Measurements from ENCODE around the gene HYDIN.
"Not testable (repeated sequence)": the region's sequence is repeated elsewhere in the genome, so short reads cannot be mapped to it uniquely, and the experiment has no call there.

Gene HYDIN

GRCh38 chr16:71203631-71204030, 26.9 kb downstream of the HYDIN start:
- Mint-ChIP-seq H3K36me3 (ENCODE audit: low read depth) (no peaks in the 10 kb centered on the region), H3K27me3 (peaks cover 1% of the 10 kb centered on the region), H3K4me1 (ENCODE audit: low read depth) (no peaks in the 10 kb centered on the region), H3K4me3 (no peak overlapping the region), H3K9me3 (peaks cover 36% of the 10 kb centered on the region), H3K27ac (no peak overlapping the region)
- intact Hi-C loops (cut with micrococcal nuclease), result no loop called here

- intact Hi-C loops (cut with micrococcal nuclease), result no loop called here
- no peaks in the 10 kb centered on the region for H3K27me3 Mint-ChIP-seq
- no peaks in the 10 kb centered on the region for H3K4me1 Mint-ChIP-seq (ENCODE audit: low read depth)
- no peak overlapping the region for H3K4me3 Mint-ChIP-seq
- no peak overlapping the region for H3K27ac Mint-ChIP-seq
- H3K36me3 Mint-ChIP-seq (ENCODE audit: low read depth), result no peaks in the 10 kb centered on the region
- H3K9me3 Mint-ChIP-seq, result peaks cover 20% of the 10 kb centered on the region
Observed at GRCh38 chr16:71201556-71201955, 29.0 kb downstream of the HYDIN start.

DNA sequence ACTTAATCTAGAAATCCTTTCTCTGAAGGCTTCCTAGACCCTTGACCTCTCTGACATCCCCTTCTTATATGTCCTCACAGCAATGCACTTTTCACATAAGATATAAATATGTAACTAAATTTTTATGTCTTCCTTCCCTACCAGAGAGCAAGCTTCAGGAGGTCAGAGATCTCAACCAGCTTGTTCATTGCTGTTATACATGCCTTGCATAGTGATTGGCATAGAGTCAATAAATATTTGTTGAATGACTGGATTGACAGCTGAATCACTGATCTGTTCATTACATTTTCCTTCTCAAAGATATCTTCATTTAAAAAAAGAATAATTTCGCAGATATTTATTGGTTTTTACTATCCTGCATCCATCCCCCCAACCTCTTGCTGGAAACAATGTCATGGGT, 29.5 kb downstream of the HYDIN start:
- H3K4me3 Mint-ChIP-seq, result no peak overlapping the region

GRCh38 chr16:71198408-71198807, 32.1 kb downstream of the HYDIN start:
- Mint-ChIP-seq H3K4me3 (no peak overlapping the region), H3K36me3 (ENCODE audit: low read depth) (no peaks in the 10 kb centered on the region), H3K4me1 (ENCODE audit: low read depth) (no peaks in the 10 kb centered on the region), H3K9me3 (peaks cover 10% of the 10 kb centered on the region), H3K27me3 (no peaks in the 10 kb centered on the region), H3K27ac (no peak overlapping the region)
- intact Hi-C loops (cut with micrococcal nuclease), result no loop called here

More for the DNA sequence above, 29.5 kb downstream of the HYDIN start:
- Mint-ChIP-seq H3K9me3 (peaks cover 15% of the 10 kb centered on the region), H3K4me1 (ENCODE audit: low read depth) (no peaks in the 10 kb centered on the region), H3K27me3 (no peaks in the 10 kb centered on the region), H3K36me3 (ENCODE audit: low read depth) (no peaks in the 10 kb centered on the region), H3K27ac (no peak overlapping the region)
- intact Hi-C loops (cut with micrococcal nuclease), result no loop called here

DNA sequence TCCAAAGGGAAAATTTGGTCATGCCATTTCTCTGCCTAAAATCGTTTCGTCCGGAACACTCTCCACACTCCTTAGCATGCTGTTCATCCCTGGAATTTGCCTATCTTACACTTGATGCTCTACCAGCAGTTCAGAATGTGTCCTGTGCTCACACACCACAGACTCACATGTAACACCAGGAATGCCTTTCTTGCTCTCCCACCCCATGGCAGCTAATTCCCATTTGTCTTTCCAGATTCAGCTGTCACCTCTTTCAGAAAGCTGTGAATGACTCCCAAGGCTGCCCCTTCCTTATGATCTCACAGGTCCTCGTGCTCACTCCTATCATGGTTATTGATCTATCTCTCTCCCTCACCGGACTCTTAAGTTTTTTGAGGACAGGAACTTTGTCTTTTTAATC, 38.1 kb downstream of the HYDIN start:
- Mint-ChIP-seq H3K4me1 (ENCODE audit: low read depth) (no peaks in the 10 kb centered on the region), H3K4me3 (no peak overlapping the region), H3K9me3 (no peaks in the 10 kb centered on the region), H3K27ac (no peak overlapping the region), H3K36me3 (ENCODE audit: low read depth) (no peaks in the 10 kb centered on the region), H3K27me3 (peaks cover 5% of the 10 kb centered on the region)
- intact Hi-C loops (cut with micrococcal nuclease), result no loop called here

- intact Hi-C loops (cut with micrococcal nuclease), result no loop called here
- Mint-ChIP-seq H3K4me3 (no peak overlapping the region), H3K36me3 (ENCODE audit: low read depth) (no peaks in the 10 kb centered on the region), H3K9me3 (no peaks in the 10 kb centered on the region), H3K27ac (no peak overlapping the region), H3K4me1 (ENCODE audit: low read depth) (no peaks in the 10 kb centered on the region), H3K27me3 (peaks cover 5% of the 10 kb centered on the region)
Observed at GRCh38 chr16:71188956-71189712, 41.4 kb downstream of the HYDIN start.

- no peaks in the 10 kb centered on the region for H3K4me1 Mint-ChIP-seq (ENCODE audit: low read depth)
- no peak overlapping the region for H3K4me3 Mint-ChIP-seq
- intact Hi-C loops (cut with micrococcal nuclease), result no loop called here
- H3K36me3 Mint-ChIP-seq (ENCODE audit: low read depth), result no peaks in the 10 kb centered on the region
- peaks cover 4% of the 10 kb centered on the region for H3K27me3 Mint-ChIP-seq
- H3K27ac Mint-ChIP-seq, result no peak overlapping the region
- H3K9me3 Mint-ChIP-seq, result peaks cover 20% of the 10 kb centered on the region
Observed at GRCh38 chr16:71185347-71185746, 45.2 kb downstream of the HYDIN start.

DNA sequence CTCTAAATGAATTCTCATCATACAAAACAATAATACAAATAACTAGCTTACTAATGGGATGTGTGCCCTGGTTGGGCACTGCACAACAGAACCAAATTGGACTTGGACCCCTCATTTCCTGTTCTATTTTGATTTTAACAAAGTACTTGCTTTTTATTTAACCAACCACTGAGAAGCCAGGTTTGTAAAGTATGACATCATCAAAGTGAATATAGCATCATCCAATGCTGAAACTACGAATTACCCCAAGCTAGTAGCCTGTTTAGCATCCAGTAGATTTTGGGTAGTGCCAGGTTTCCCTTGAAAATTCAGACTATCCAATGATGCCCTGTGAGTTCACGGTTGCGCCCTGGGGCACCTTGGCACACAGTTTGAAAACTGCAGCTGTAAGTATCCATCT, 51.0 kb downstream of the HYDIN start:
- no peaks in the 10 kb centered on the region for H3K27me3 Mint-ChIP-seq
- H3K36me3 Mint-ChIP-seq (ENCODE audit: low read depth), result no peaks in the 10 kb centered on the region
- H3K27ac Mint-ChIP-seq, result no peak overlapping the region
- H3K9me3 Mint-ChIP-seq, result peaks cover 20% of the 10 kb centered on the region
- intact Hi-C loops (cut with micrococcal nuclease), result no loop called here
- no peak overlapping the region for H3K4me3 Mint-ChIP-seq
- H3K4me1 Mint-ChIP-seq (ENCODE audit: low read depth), result no peaks in the 10 kb centered on the region

DNA sequence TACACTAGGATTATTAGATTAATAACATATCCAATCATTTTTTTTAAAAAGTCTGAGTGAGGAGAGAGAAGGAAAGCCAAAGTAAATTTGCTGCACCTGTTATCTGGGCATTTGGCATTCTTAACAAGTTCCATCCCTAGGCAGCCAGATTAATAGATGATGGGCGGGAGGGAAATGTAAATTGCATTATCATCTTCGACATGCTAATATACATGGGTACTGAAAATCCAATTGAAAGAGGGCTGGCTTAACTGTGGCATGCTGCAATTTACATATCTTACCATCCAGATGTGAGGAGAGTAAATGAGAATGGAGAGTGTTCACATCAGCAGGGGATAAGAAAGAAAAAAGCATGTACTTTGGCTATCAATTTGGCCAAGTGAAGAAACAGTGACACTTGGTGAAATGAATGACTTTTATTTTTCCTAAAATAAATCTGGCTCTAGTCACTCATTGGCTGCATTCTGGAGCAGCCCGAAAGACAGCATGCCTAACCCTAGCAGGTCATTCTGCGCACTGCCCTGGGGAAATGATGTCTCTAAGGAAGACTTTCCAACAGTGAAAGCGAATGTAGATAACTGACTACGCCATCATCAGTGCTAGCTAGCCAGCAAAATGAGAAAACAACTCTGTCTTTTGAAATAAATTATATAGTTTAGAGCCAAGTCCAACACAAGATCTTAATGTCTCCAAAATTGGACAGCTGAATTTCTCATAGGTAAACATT, 57.9 kb downstream of the HYDIN start:
- Mint-ChIP-seq H3K4me3 (no peak overlapping the region), H3K27me3 (peaks cover 1% of the 10 kb centered on the region), H3K9me3 (no peaks in the 10 kb centered on the region), H3K36me3 (ENCODE audit: low read depth) (no peaks in the 10 kb centered on the region), H3K4me1 (ENCODE audit: low read depth) (no peaks in the 10 kb centered on the region), H3K27ac (no peak overlapping the region)
- intact Hi-C loops (cut with micrococcal nuclease), result no loop called here

GRCh38 chr16:71161007-71161406, 69.5 kb downstream of the HYDIN start:
- intact Hi-C loops (cut with micrococcal nuclease); H3K4me1 Mint-ChIP-seq (ENCODE audit: low read depth); H3K9me3 Mint-ChIP-seq; H3K27ac Mint-ChIP-seq; H3K27me3 Mint-ChIP-seq; H3K4me3 Mint-ChIP-seq; H3K36me3 Mint-ChIP-seq (ENCODE audit: low read depth): not testable (repeated sequence)

DNA sequence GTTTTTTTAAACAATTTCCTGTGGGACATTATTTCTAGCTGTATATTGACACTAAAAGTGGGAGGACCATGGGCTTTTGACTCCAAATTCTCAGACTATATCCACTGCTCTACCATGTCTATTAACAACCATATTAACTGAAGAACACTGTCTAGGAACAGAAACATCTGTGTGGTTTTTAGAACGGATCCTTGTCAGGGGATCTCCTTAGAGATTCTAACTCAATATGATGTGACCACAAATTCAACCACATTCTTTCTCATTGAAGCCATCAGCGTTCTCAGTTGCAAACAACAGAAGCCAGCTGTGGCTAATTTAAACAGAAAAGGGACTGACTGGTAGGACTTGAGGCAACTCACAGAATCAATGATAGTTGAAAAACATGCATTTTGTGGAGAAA, 73.2 kb downstream of the HYDIN start:
- H3K27me3 Mint-ChIP-seq; H3K4me1 Mint-ChIP-seq (ENCODE audit: low read depth); intact Hi-C loops (cut with micrococcal nuclease); H3K4me3 Mint-ChIP-seq; H3K27ac Mint-ChIP-seq; H3K9me3 Mint-ChIP-seq; H3K36me3 Mint-ChIP-seq (ENCODE audit: low read depth): not testable (repeated sequence)

GRCh38 chr16:71153329-71153728, 77.2 kb downstream of the HYDIN start:
- H3K4me1 Mint-ChIP-seq (ENCODE audit: low read depth); H3K36me3 Mint-ChIP-seq (ENCODE audit: low read depth); H3K9me3 Mint-ChIP-seq; H3K4me3 Mint-ChIP-seq; intact Hi-C loops (cut with micrococcal nuclease); H3K27me3 Mint-ChIP-seq; H3K27ac Mint-ChIP-seq: not testable (repeated sequence)

- H3K4me3 Mint-ChIP-seq; H3K27me3 Mint-ChIP-seq; H3K27ac Mint-ChIP-seq; intact Hi-C loops (cut with micrococcal nuclease); H3K9me3 Mint-ChIP-seq; H3K36me3 Mint-ChIP-seq (ENCODE audit: low read depth); H3K4me1 Mint-ChIP-seq (ENCODE audit: low read depth): not testable (repeated sequence)
Observed at GRCh38 chr16:71151654-71152053, 78.9 kb downstream of the HYDIN start.

GRCh38 chr16:71143246-71143645, 87.3 kb downstream of the HYDIN start:
- intact Hi-C loops (cut with micrococcal nuclease); H3K4me1 Mint-ChIP-seq (ENCODE audit: low read depth); H3K9me3 Mint-ChIP-seq; H3K36me3 Mint-ChIP-seq (ENCODE audit: low read depth); H3K27me3 Mint-ChIP-seq; H3K4me3 Mint-ChIP-seq; H3K27ac Mint-ChIP-seq: not testable (repeated sequence)

DNA sequence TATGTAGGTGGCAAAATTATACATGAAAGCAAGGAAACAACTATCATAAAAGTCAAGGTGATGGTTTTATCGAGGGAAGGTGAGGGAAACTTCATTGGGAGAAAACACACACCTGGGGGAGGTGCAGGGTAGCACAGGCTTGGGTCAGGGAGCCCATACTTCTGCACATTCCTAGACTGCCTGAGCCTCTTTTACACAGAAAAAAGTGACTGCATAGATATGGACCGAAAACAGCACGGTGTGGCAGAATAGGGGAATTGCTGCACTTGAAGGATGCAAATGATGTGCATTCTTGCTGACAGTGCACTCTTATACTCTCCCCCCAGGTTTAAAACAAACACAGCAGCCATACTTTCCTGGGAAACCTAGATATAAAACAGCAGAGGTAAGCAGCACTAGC, 120.0 kb downstream of the HYDIN start:
- H3K27me3 Mint-ChIP-seq; H3K4me1 Mint-ChIP-seq (ENCODE audit: low read depth); H3K9me3 Mint-ChIP-seq; H3K27ac Mint-ChIP-seq; H3K36me3 Mint-ChIP-seq (ENCODE audit: low read depth); H3K4me3 Mint-ChIP-seq; intact Hi-C loops (cut with micrococcal nuclease): not testable (repeated sequence)
